Transverse colon (tissue), 4 donors: ENCODE data around the gene PCNT. TPM values are rescaled to one million over a fixed set of nuclear protein-coding genes. Genes with fewer than 3 reads are reported as not detected.
A peak's percentile ranks its signal among the peaks of the same experiment; 100 is the strongest.

Source experiments
- DNase-seq: peaks from one replicate; pipeline ENCODE4 v3.0.0-alpha.2; 2019
- H3K27ac ChIP-seq, 4 donors: fragments of 200-600 bp; sonication (generic); 2 replicates each; pipeline ENCODE4 v1.5.1; 2016 to 2018; ENCODE audit warnings: inconsistent platforms in 4 of 4
- H3K27me3 ChIP-seq: fragments of 200-600 bp; sonication (generic); 2 replicates; pipeline ENCODE4 v1.5.1; 2017; ENCODE audit warnings: inconsistent platforms
- H3K36me3 ChIP-seq, 4 donors: fragments of 200-600 bp; sonication (generic); 2 replicates each; pipeline ENCODE4 v1.5.1; 2017 to 2019; ENCODE audit warnings: inconsistent platforms in 4 of 4
- H3K4me1 ChIP-seq, 4 donors: fragments of 200-600 bp; sonication (generic); 2 replicates each; pipeline ENCODE4 v1.5.1; 2017 to 2020; ENCODE audit warnings: inconsistent platforms in 4 of 4
- H3K4me3 ChIP-seq, 4 donors: fragments of 200-600 bp; sonication (generic); 1 replicate in 1 of 4; 2 replicates in 3 of 4; pipeline versions ENCODE4 v1.5.1 to v1.6.1; 2017 to 2019; ENCODE audit warnings: inconsistent platforms in 4 of 4
- H3K9me3 ChIP-seq, 2 donors: fragments of 200-600 bp; sonication (generic); 2 replicates each; pipeline ENCODE4 v1.5.1; 2017 to 2019; ENCODE audit warnings: inconsistent platforms in 2 of 2
- CTCF ChIP-seq, 5 experiments: fragments of 200-600 bp in 3 of 5; fragments of 450-650 bp in 2 of 5; sonication (generic) in 3 of 5; IDR thresholded peaks; 1 replicate in 2 of 5; 2 replicates in 3 of 5; pipeline ENCODE4 v1.5.1; 2016 to 2017; ENCODE audit warnings: antibody characterized with exemption in 5 of 5, inconsistent platforms in 3 of 5, mild to moderate bottlenecking in 2 of 5, moderate library complexity in 1 of 5
- EP300 ChIP-seq: sonication (generic); formaldehyde crosslinking; IDR thresholded peaks from one replicate; pipeline ENCODE4 v1.6.1; 2017; ENCODE audit warnings: antibody characterized with exemption, low read depth
- POLR2A ChIP-seq: fragments of 450-650 bp; IDR thresholded peaks from one replicate; pipeline ENCODE4 v1.6.1; 2016; ENCODE audit warnings: antibody characterized with exemption, mild to moderate bottlenecking, moderate library complexity
- POLR2AphosphoS5 ChIP-seq, 3 donors: sonication (generic); formaldehyde crosslinking; IDR thresholded peaks; one replicate each; pipeline ENCODE4 v1.6.1; 2016; ENCODE audit warnings: antibody characterized with exemption in 3 of 3
- WGBS, 2 donors: methylation state at CpG; one replicate each; pipeline ENCODE4 v1.1.5; 2018; ENCODE audit warnings: low coverage in 1 of 2; 5-methylcytosine and 5-hydroxymethylcytosine counted together
- in situ Hi-C, 4 donors: fragments of 200-750 bp; cut with MboI; loops; one replicate each; pipeline versions ENCODE4 v1.15.0 to v1.15.1; 2017; ENCODE audit warnings: low sequenced_read_pairs in 3 of 4, low pct_ligation_motif_present in 1 of 4, low pct_unique_long_range_greater_than_20kb in 1 of 4
- intact Hi-C: fragments of 100-400 bp; cut with DNase I; formaldehyde crosslinking; loops from one replicate; pipeline ENCODE4 v1.15.1; 2023; ENCODE audit warnings: low total_unique reads
- total RNA-seq, 4 donors: library from RNA; depleted of rRNA; stranded (reverse); fragments of >200 nt; gene quantifications; one replicate each; pipeline ENCODE4 v1.1.0, GENCODE V29; 2016

The PCNT gene
- total RNA-seq, 4 donors from 2014 or later: 27.6 to 171 (median 63.4) TPM

- TF ChIP-seq CTCF (IDR thresholded peaks at IDR 0.05): no peak
- no peak for TF ChIP-seq POLR2AphosphoS5 (IDR thresholded peaks at IDR 0.05)
- in situ Hi-C loops: no loop called here
- WGBS, 2 donors: 51 to 72% methylated on average over 2 to 3 of the region's 3 CpGs
- Histone ChIP-seq H3K36me3 (no peaks in the 10 kb centered on the region), H3K27me3 (no peaks in the 10 kb centered on the region), H3K4me1 (peaks cover 15 to 46% (median 42%) of the 10 kb centered on the region in 4 donors), H3K9me3 (no peaks in the 10 kb centered on the region), H3K4me3 (no peak overlapping the region), H3K27ac (peak overlapping the region in 1 of 4 donors; percentile 30)
- no peak for DNase-seq
- intact Hi-C loops: no loop called here
Measured at GRCh38 chr21:46454142-46454541, 130.2 kb downstream of the PCNT start.

GRCh38 chr21:46454634-46455390, 130.9 kb downstream of the PCNT start:
- WGBS, 2 donors: 75 to 86% methylated on average over 4 of the region's 4 CpGs
- Histone ChIP-seq H3K27ac (peak overlapping the region in 3 of 4 donors; percentile 40 to 98 (median 94)), H3K36me3 (no peaks in the 10 kb centered on the region), H3K27me3 (no peaks in the 10 kb centered on the region), H3K4me3 (no peak overlapping the region), H3K9me3 (no peaks in the 10 kb centered on the region), H3K4me1 (peaks cover 15 to 46% (median 44%) of the 10 kb centered on the region in 4 donors)
- in situ Hi-C loops (no loop called here), intact Hi-C loops (no loop called here)
- DNase-seq: no peak
- TF ChIP-seq CTCF (IDR thresholded peaks at IDR 0.05) (no peak), POLR2A (no peak), EP300 (no peak), POLR2AphosphoS5 (IDR thresholded peaks at IDR 0.05) (no peak)

GRCh38 chr21:46455575-46456385, 131.8 kb downstream of the PCNT start:
- H3K27me3 ChIP-seq: no peaks in the 10 kb centered on the region
- intact Hi-C loops (no loop called here), in situ Hi-C loops (no loop called here)
- no peaks in the 10 kb centered on the region for H3K36me3 ChIP-seq
- peaks cover 15 to 52% (median 51%) of the 10 kb centered on the region in 4 donors for H3K4me1 ChIP-seq
- 22 to 39% methylated on average over 5 to 10 of the region's 10 CpGs for WGBS, 2 donors
- DNase-seq: peak; percentile 26
- peak overlapping the region; percentile 3 to 98 (median 67) for H3K27ac ChIP-seq
- H3K9me3 ChIP-seq: no peaks in the 10 kb centered on the region
- no peak overlapping the region for H3K4me3 ChIP-seq
- TF ChIP-seq POLR2A: no peak
- no peak for TF ChIP-seq POLR2AphosphoS5 (IDR thresholded peaks at IDR 0.05)
- TF ChIP-seq EP300: no peak
- no peak for TF ChIP-seq CTCF (IDR thresholded peaks at IDR 0.05)

- in situ Hi-C loops: no loop called here
- H3K4me3 ChIP-seq: no peak overlapping the region
- 85 to 100% methylated on average over 1 to 4 of the region's 4 CpGs for WGBS, 2 donors
- H3K27me3 ChIP-seq: no peaks in the 10 kb centered on the region
- no peak for TF ChIP-seq POLR2A
- TF ChIP-seq POLR2AphosphoS5 (IDR thresholded peaks at IDR 0.05): no peak
- TF ChIP-seq EP300: no peak
- no peak for TF ChIP-seq CTCF (IDR thresholded peaks at IDR 0.05)
- DNase-seq: no peak
- no peaks in the 10 kb centered on the region for H3K9me3 ChIP-seq
- H3K27ac ChIP-seq: peak overlapping the region; percentile 90 to 98 (median 94)
- peaks cover 15 to 53% (median 51%) of the 10 kb centered on the region in 4 donors for H3K4me1 ChIP-seq
- intact Hi-C loops: no loop called here
- no peaks in the 10 kb centered on the region for H3K36me3 ChIP-seq
Measured at GRCh38 chr21:46456750-46457149, 132.8 kb downstream of the PCNT start.
